Mesenteric fat pad (tissue), 1 donor: ENCODE data around the gene SCARB1. TPM values are rescaled to one million over a fixed set of nuclear protein-coding genes. Genes with fewer than 3 reads are reported as not detected.

ENCODE experiments used
- DNase-seq: peaks from one replicate; pipeline ENCODE4 v3.0.0-alpha.2; 2020; ENCODE audit warnings: low spot score
- total RNA-seq: library from RNA; stranded (reverse); fragmentation: NEBNext Ultra II Directional; extraction: Animal tissue kit (Norgen Biotek cat#: 25700); gene quantifications from one replicate; pipeline ENCODE4 v1.2.1, GENCODE V29; 2021
- donor health status: DM: yes; HTN: yes; CAD: no.

SCARB1 gene
- total RNA-seq, 1 donor from 2014 or later: 135 TPM

- DNase-seq: no peak
Measured at GRCh38 chr12:124762791-124763593, 100.7 kb downstream of the SCARB1 start.

GRCh38 chr12:124762384-124762783 lies 101.3 kb downstream of the SCARB1 start:
- no peak for DNase-seq

GRCh38 chr12:124761871-124762270 lies 101.8 kb downstream of the SCARB1 start:
- no peak for DNase-seq

- DNase-seq: no peak
Measured at GRCh38 chr12:124761056-124761455, 102.6 kb downstream of the SCARB1 start.

GRCh38 chr12:124760560-124760959 lies 103.1 kb downstream of the SCARB1 start:
- no peak for DNase-seq

- DNase-seq: no peak
Measured at GRCh38 chr12:124759841-124760503, 103.7 kb downstream of the SCARB1 start.

GRCh38 chr12:124758266-124759220 lies 105.1 kb downstream of the SCARB1 start:
- no peak for DNase-seq

- DNase-seq: no peak
Measured at GRCh38 chr12:124757329-124757728, 106.3 kb downstream of the SCARB1 start.

- no peak for DNase-seq
Measured at GRCh38 chr12:124756760-124757159, 106.9 kb downstream of the SCARB1 start.

- no peak for DNase-seq
Measured at GRCh38 chr12:124756166-124756565, 107.5 kb downstream of the SCARB1 start.

GRCh38 chr12:124755801-124756148 lies 107.9 kb downstream of the SCARB1 start:
- no peak for DNase-seq

- DNase-seq: no peak
Measured at GRCh38 chr12:124754949-124755800, 108.5 kb downstream of the SCARB1 start.

GRCh38 chr12:124754491-124754890 lies 109.2 kb downstream of the SCARB1 start:
- DNase-seq: no peak

GRCh38 chr12:124753993-124754392 lies 109.7 kb downstream of the SCARB1 start:
- DNase-seq: no peak

- no peak for DNase-seq
Measured at GRCh38 chr12:124753228-124753591, 110.5 kb downstream of the SCARB1 start.

GRCh38 chr12:124752437-124753227 lies 111.0 kb downstream of the SCARB1 start:
- no peak for DNase-seq

GRCh38 chr12:124751654-124752355 lies 111.9 kb downstream of the SCARB1 start:
- no peak for DNase-seq

GRCh38 chr12:124750787-124751471 lies 112.7 kb downstream of the SCARB1 start:
- DNase-seq: no peak
